Ectodermal cell (in vitro differentiated cells): ENCODE measurements around the gene GLP2R.

Experiments used
- H3K27ac ChIP-seq: 2 replicates; pipeline ENCODE4 v1.7.0; 2013; ENCODE audit warnings: mild to moderate bottlenecking, low read depth, low read length; ENCODE audit not compliant: insufficient read depth, poor library complexity, severe bottlenecking
- H3K27me3 ChIP-seq: 2 replicates; pipeline ENCODE4 v1.7.0; 2013; ENCODE audit warnings: mild to moderate bottlenecking, low read length; ENCODE audit not compliant: insufficient read depth, control insufficient read depth, poor library complexity, severe bottlenecking
- H3K36me3 ChIP-seq: one replicate; pipeline ENCODE4 v1.7.0; 2013; ENCODE audit warnings: low read length; ENCODE audit not compliant: control insufficient read depth, insufficient read depth
- H3K4me1 ChIP-seq: one replicate; pipeline ENCODE4 v1.7.0; 2013; ENCODE audit warnings: low read length; ENCODE audit not compliant: control insufficient read depth, insufficient read depth
- H3K4me3 ChIP-seq: 2 replicates; pipeline ENCODE4 v1.7.0; 2013; ENCODE audit warnings: low read depth, low read length, control low read depth; ENCODE audit not compliant: insufficient read depth
- H3K9me3 ChIP-seq: 2 replicates; pipeline ENCODE4 v1.7.0; 2013; ENCODE audit warnings: mild to moderate bottlenecking, low read length, moderate library complexity; ENCODE audit not compliant: control insufficient read depth
- WGBS, 2 experiments: methylation state at CpG; one replicate each; pipeline ENCODE4 v1.1.7; 2013; ENCODE audit warnings: missing lambda C conversion rate in 2 of 2; 5-methylcytosine and 5-hydroxymethylcytosine counted together

GLP2R gene

DNA sequence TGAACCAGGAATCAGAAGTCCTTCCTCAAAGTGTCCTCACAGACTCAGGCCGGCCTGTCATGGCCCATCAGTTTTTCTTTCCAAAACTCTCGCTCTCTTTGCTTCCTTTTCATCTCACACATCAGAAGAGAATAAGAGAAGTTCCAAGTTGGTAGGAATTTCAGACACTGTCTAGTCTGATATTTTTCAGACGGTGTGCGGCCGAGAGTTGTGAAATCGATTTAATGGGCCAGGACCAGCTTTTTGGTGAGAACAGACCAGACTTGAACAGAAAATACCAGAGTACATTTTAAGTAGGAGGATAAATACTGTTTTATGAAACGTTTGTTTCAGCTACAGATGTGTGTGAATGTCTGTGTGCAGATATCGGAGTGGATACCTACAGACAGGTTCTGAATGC, 104.1 kb downstream of the GLP2R start:
- Histone ChIP-seq H3K4me3 (no peak overlapping the region), H3K27ac (no peak overlapping the region), H3K27me3 (no peaks in the 10 kb centered on the region), H3K9me3 (no peaks in the 10 kb centered on the region), H3K36me3 (no peaks in the 10 kb centered on the region), H3K4me1 (peaks cover 8% of the 10 kb centered on the region)
- WGBS, 2 experiments = 88% methylated on average over 8 of the region's 8 CpGs

DNA sequence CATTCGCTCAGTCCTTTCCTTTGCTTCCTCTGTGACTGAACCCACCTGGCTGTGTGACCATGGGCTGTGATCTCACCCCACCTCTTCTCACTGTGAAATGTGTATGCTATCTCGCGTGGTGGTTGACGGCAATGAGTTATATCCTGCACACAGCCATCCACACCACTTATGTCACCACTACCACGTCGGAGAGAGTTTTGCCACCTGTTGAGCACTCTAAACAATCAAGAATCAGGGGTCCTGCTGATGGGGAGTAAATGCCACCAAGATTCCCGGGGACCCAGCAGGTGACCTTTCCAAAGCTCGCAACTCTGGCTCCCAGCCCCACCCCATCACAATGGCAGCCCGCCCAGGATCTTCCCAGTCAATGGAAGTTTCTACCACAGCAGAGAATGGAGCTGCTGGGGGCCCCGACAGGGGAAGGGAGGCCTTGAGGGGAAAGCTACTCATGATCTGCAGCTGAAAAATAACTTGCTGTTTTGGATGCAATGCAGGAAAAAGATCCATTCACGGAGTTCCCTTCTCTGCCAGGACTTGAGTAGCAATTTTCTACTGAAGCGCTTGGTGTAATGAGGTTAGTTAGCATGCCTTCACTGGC, 105.5 kb downstream of the GLP2R start:
- no peaks in the 10 kb centered on the region for H3K36me3 ChIP-seq

DNA sequence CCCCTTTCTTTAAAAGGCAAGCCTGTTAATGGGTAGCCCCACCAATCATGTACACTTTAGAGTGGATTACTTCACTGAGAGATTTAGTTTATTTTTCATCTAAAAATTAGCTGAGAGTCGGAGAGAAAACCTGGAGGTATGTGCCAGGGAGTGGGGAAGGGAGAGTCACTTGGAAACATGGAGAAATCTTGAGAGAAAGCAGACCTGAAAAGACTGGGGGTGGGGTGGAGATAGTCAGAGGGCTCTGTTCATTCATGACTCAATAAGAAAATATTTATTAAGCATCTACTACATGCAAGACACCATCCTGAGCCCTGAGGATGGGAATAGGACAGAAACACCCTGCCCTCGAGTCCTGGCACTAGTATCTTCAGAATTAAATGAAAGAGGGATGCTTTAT, 106.8 kb downstream of the GLP2R start:
- Histone ChIP-seq H3K27me3 (no peaks in the 10 kb centered on the region), H3K4me3 (no peak overlapping the region), H3K36me3 (no peaks in the 10 kb centered on the region), H3K9me3 (no peaks in the 10 kb centered on the region), H3K27ac (no peak overlapping the region), H3K4me1 (peaks cover 5% of the 10 kb centered on the region)
- 91 to 96% methylated on average over 2 of the region's 2 CpGs for WGBS, 2 experiments

More for the DNA sequence above, 105.5 kb downstream of the GLP2R start:
- WGBS, 2 experiments = 57 to 58% methylated on average over 12 of the region's 12 CpGs
- Histone ChIP-seq H3K27me3 (no peaks in the 10 kb centered on the region), H3K27ac (no peak overlapping the region), H3K9me3 (no peaks in the 10 kb centered on the region), H3K4me1 (peaks cover 5% of the 10 kb centered on the region), H3K4me3 (no peak overlapping the region)

DNA sequence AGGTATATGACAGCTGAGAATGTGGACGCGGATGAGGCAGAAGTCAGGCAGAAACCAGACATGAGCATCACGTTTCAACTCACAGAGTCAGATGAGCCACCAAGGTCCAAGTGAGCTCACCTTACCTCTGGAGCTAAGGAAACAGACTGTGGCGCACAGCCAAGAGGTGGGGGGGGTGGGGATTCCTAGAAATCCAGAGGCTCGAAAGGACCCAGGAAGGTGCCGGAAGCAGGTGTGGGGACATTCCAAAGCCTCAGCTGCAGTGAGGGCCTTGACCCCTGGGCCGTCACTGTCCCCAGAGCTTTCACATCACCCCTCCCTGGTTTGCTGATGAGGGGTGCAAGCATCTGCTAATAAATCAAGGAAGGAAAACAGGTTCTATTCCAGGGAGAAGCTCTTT, 108.6 kb downstream of the GLP2R start:
- peaks cover 5% of the 10 kb centered on the region for H3K4me1 ChIP-seq
- no peaks in the 10 kb centered on the region for H3K27me3 ChIP-seq
- peaks cover 4% of the 10 kb centered on the region for H3K9me3 ChIP-seq
- H3K36me3 ChIP-seq = no peaks in the 10 kb centered on the region
- 96 to 98% methylated on average over 7 of the region's 7 CpGs for WGBS, 2 experiments
- no peak overlapping the region for H3K4me3 ChIP-seq
- H3K27ac ChIP-seq = no peak overlapping the region

DNA sequence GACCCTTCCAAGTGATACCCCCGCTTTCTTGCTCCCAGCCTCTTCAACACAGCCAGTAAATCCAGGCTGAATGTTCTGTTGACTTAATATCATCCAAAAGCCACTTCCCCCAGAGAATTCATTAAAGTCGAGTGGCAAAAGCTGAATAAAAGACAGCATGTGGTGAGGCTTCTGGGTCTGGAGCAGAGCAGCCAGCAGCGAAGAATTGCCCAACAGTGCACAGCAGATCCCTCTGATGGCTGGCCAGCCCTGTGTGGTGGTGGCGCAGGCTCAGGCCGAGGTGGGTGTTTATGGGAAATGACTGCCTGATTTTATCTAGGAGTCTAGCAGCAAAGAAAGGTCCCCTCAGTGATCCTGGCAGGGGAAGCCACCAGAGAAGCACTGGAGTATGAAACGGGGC, 109.7 kb downstream of the GLP2R start:
- H3K27ac ChIP-seq = no peak overlapping the region
- H3K4me1 ChIP-seq = peaks cover 5% of the 10 kb centered on the region
- 89 to 91% methylated on average over 6 of the region's 6 CpGs for WGBS, 2 experiments
- H3K9me3 ChIP-seq = peaks cover 4% of the 10 kb centered on the region
- no peaks in the 10 kb centered on the region for H3K36me3 ChIP-seq
- no peak overlapping the region for H3K4me3 ChIP-seq
- no peaks in the 10 kb centered on the region for H3K27me3 ChIP-seq

DNA sequence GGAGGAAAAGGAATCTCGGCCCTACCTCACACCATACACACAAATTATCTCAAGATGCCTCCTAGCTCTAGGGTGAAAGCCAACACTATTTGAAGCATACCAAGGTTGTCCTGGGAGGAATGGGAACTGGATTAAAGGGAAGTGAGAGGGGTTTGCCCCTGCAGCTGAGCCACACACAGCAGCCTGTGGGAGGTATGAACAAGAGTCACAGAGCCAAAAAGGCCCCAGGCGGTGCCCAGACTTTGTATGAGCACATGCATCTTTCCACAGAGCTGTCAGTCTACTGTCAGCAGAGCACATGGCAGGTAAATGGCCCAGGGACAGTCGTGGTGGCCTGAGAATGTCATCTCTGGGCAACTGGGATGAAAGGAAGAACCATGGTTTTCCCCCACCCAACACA, 110.4 kb downstream of the GLP2R start:
- WGBS, 2 experiments = 80 to 90% methylated on average over 2 of the region's 3 CpGs
- Histone ChIP-seq H3K4me3 (no peak overlapping the region), H3K36me3 (no peaks in the 10 kb centered on the region), H3K4me1 (peaks cover 5% of the 10 kb centered on the region), H3K27ac (no peak overlapping the region), H3K27me3 (no peaks in the 10 kb centered on the region), H3K9me3 (peaks cover 4% of the 10 kb centered on the region)

DNA sequence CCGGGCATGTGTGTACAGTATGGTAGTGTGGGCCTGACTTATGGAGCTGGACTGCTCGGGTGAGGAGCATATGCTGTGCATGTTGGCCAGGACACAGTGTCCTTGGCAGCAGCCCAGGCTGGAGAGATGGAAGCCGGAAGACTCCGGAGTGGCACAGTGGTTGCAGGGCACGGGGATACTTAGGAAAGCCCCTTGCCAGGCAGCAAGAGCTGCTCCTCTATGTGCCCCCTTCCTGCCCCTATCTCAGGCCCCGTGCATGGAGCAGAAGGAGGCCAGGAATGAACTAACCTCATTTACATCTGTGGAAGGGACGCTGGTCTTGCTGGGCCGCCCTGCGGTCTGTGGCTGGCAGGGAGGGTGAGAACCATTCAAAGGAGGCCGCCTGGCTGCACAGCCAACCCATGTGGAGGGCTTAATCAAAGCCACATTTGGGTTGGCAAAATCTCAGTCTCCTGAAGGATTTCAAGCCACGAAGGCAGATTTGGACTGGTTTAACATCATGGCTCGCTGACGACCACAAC, 111.6 kb downstream of the GLP2R start:
- peaks cover 4% of the 10 kb centered on the region for H3K9me3 ChIP-seq
- no peaks in the 10 kb centered on the region for H3K27me3 ChIP-seq
- H3K27ac ChIP-seq = no peak overlapping the region
- no peak overlapping the region for H3K4me3 ChIP-seq
- 81 to 84% methylated on average over 13 of the region's 13 CpGs for WGBS, 2 experiments
- H3K4me1 ChIP-seq = no peaks in the 10 kb centered on the region
- H3K36me3 ChIP-seq = no peaks in the 10 kb centered on the region

DNA sequence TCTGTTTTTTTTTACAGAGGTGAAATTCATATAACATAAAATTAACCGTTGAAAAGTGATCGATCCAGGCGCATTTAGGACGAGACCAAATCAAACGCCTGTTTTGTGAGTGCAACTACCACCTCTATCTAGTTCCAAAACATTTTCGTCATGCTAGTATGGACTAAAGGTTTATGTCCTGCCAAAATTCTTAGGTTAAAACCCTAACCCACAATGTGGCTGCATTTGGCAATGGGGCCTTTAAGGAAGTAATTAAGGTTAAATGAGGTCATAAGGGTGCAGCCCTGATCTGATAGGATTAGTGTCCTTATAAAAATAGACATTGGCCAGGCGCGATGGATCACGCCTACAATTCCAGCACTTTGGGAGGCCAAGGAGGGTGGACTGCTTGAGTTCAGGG, 112.2 kb downstream of the GLP2R start:
- Histone ChIP-seq H3K4me1 (no peaks in the 10 kb centered on the region), H3K27ac (no peak overlapping the region), H3K27me3 (no peaks in the 10 kb centered on the region), H3K4me3 (no peak overlapping the region), H3K36me3 (no peaks in the 10 kb centered on the region), H3K9me3 (peaks cover 4% of the 10 kb centered on the region)
- WGBS, 2 experiments = 94 to 96% methylated on average over 9 of the region's 9 CpGs

DNA sequence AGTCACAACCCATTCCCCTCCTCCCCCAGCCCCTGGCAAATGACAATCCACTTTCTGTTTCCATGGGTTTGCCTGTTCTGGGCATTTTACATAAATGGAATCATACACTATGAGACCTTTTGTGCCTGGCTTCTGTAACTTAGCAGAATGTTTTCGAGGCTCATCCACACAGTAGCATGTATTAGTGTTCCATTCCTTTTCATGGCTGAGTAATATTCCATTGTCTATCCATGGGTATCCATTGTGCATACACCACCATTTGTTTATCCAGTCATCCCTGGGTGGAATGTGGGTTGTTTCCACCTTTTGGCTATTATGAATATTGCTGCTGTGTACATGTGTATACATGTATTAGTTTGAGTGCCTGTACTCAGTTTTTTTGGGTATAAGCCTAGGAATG, 113.0 kb downstream of the GLP2R start:
- Histone ChIP-seq H3K27ac (no peak overlapping the region), H3K4me3 (no peak overlapping the region), H3K36me3 (no peaks in the 10 kb centered on the region), H3K27me3 (no peaks in the 10 kb centered on the region), H3K9me3 (peaks cover 4% of the 10 kb centered on the region), H3K4me1 (no peaks in the 10 kb centered on the region)
- WGBS, 2 experiments = 92% methylated on average over 1 of the region's 1 CpG

DNA sequence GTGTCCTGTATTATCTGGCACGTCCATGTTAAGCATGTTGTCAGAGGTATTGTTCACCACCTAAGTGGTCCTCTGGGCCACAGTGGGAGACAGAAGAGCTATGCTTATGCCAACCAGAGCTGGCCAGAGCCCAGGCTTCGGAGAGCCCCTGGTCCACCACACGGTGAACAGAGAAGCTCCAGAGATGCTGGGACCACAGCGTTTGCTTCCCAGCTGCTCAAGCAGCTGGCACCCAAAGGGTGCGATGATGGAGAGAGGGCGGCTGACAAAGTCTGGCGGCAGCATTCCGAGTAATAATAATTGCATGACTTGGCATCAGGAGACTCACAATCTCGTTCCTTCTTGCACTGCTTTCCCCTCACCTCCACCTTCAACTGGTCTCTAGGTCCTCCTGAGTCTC, 115.1 kb downstream of the GLP2R start:
- Histone ChIP-seq H3K27me3 (no peaks in the 10 kb centered on the region), H3K4me3 (no peak overlapping the region), H3K9me3 (peaks cover 4% of the 10 kb centered on the region), H3K36me3 (no peaks in the 10 kb centered on the region), H3K4me1 (no peaks in the 10 kb centered on the region), H3K27ac (no peak overlapping the region)
- WGBS, 2 experiments = 91 to 93% methylated on average over 9 of the region's 9 CpGs

DNA sequence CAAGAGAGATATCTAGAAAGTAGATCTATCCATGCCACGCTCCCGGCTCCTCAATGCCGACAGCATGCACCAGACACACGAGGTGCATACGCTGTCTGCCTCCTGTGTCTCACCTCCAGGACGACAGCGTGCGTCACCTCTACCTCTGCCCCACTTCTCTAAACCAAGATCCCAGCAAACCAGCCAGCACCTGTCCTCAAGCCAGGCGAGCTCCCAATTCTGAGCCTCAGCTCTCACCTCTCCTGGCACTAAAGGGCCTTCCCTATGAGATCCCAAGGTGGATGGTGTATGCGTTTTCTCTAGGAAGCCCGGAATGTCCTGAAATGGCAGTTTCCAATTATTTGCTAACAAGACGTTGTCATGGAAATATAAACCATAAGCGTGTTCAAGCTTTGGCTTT, 115.6 kb downstream of the GLP2R start:
- H3K36me3 ChIP-seq = no peaks in the 10 kb centered on the region

More for the DNA sequence above, 115.6 kb downstream of the GLP2R start:
- no peaks in the 10 kb centered on the region for H3K4me1 ChIP-seq
- peaks cover 4% of the 10 kb centered on the region for H3K9me3 ChIP-seq
- H3K4me3 ChIP-seq = no peak overlapping the region
- no peaks in the 10 kb centered on the region for H3K27me3 ChIP-seq
- 95% methylated on average over 13 of the region's 13 CpGs for WGBS, 2 experiments
- no peak overlapping the region for H3K27ac ChIP-seq
